ENCODE data around the gene DAZAP1. TPM values are rescaled to one million over a fixed set of nuclear protein-coding genes. Genes with fewer than 3 reads are reported as not detected.

Gene DAZAP1
- total RNA-seq, 4 donors from 2014 or later = 45.3 to 75.4 (median 64.0) TPM

GRCh38 chr19:1389033-1389940 lies 18.1 kb upstream of the DAZAP1 start:
- H3K27me3 ChIP-seq = no peaks in the 10 kb centered on the region

GRCh38 chr19:1390890-1391423 lies 16.4 kb upstream of the DAZAP1 start:
- whole genome bisulfite sequencing, 2 donors (ENCODE audit: low coverage in 1 of 2) = 80% methylated on average over 2 to 12 of the region's 42 CpGs
- Histone ChIP-seq H3K27me3 (no peaks in the 10 kb centered on the region), H3K9me3 (no peaks in the 10 kb centered on the region), H3K36me3 (peaks cover 0 to 100% of the 10 kb centered on the region in 2 donors), H3K4me1 (peaks cover 0 to 39% (median 2%) of the 10 kb centered on the region in 3 donors), H3K27ac (no peak overlapping the region), H3K4me3 (no peak overlapping the region)
- TF ChIP-seq CTCF (IDR thresholded peaks at IDR 0.05) = no peak
- TF ChIP-seq POLR2A (IDR thresholded peaks at IDR 0.05) = no peak
- no peak for TF ChIP-seq POLR2AphosphoS5 (IDR thresholded peaks at IDR 0.05)
- no peak for TF ChIP-seq EP300 (IDR thresholded peaks at IDR 0.05)
- ATAC-seq = no peak

More at GRCh38 chr19:1389033-1389940, 18.1 kb upstream of the DAZAP1 start:
- 79 to 90% methylated on average over 15 to 34 of the region's 39 CpGs for WGBS, 2 donors (ENCODE audit: low coverage in 1 of 2)
- no peak for ATAC-seq
- H3K4me3 ChIP-seq = no peak overlapping the region
- peaks cover 0 to 39% (median 12%) of the 10 kb centered on the region in 3 donors for H3K4me1 ChIP-seq
- TF ChIP-seq POLR2AphosphoS5 (IDR thresholded peaks at IDR 0.05) = no peak
- no peak for TF ChIP-seq CTCF (IDR thresholded peaks at IDR 0.05)
- TF ChIP-seq EP300 (IDR thresholded peaks at IDR 0.05) = no peak
- no peak for TF ChIP-seq POLR2A (IDR thresholded peaks at IDR 0.05)
- H3K9me3 ChIP-seq = no peaks in the 10 kb centered on the region
- no peak overlapping the region for H3K27ac ChIP-seq
- H3K36me3 ChIP-seq = peaks cover 0 to 86% of the 10 kb centered on the region in 2 donors

- H3K36me3 ChIP-seq = peaks cover 0 to 85% of the 10 kb centered on the region in 2 donors
- no peak for TF ChIP-seq CTCF (IDR thresholded peaks at IDR 0.05)
- no peak for TF ChIP-seq EP300 (IDR thresholded peaks at IDR 0.05)
- TF ChIP-seq POLR2AphosphoS5 (IDR thresholded peaks at IDR 0.05) = no peak
- TF ChIP-seq POLR2A (IDR thresholded peaks at IDR 0.05) = no peak
- H3K4me1 ChIP-seq = peaks cover 0 to 32% (median 9%) of the 10 kb centered on the region in 3 donors
- no peak for ATAC-seq
- WGBS, 2 donors (ENCODE audit: low coverage in 1 of 2) = 93 to 96% methylated on average over 13 of the region's 15 CpGs
- H3K27ac ChIP-seq = no peak overlapping the region
- H3K9me3 ChIP-seq = no peaks in the 10 kb centered on the region
- H3K4me3 ChIP-seq = no peak overlapping the region
- no peaks in the 10 kb centered on the region for H3K27me3 ChIP-seq
Measured at GRCh38 chr19:1392407-1392806, 15.0 kb upstream of the DAZAP1 start.

DNA sequence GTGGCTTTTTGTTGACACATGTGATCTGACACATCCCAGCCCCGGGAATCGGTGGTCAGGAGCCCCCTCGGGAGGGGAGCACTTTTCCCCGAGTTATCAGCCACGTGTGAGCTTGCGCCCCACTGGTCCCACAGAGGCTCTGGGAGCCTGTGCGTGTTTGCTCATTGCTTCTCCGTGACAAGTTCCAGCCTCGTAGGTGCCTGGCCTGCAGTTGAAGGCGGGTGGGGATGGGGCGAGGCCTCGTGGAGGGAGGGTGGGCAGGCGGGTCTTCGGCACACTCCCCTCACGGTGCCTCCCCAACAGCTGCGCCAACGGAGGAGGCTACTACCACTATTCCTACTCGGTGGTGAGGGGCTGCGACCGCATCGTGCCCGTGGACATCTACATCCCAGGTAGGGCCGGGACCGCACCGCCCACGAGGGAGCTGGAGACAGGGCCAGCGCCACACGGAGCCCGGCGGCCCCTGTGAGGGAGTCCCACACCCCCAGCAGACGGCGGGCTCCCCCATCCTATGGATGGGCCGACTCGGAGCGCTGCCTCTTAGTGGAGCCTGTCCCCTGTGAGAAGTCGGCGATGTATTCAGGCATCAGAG lies 14.4 kb upstream of the DAZAP1 start:
- Histone ChIP-seq H3K9me3 (no peaks in the 10 kb centered on the region), H3K27me3 (no peaks in the 10 kb centered on the region), H3K4me1 (peaks cover 0 to 26% (median 9%) of the 10 kb centered on the region in 3 donors), H3K36me3 (peaks cover 0 to 79% of the 10 kb centered on the region in 2 donors), H3K4me3 (no peak overlapping the region), H3K27ac (no peak overlapping the region)
- TF ChIP-seq CTCF (IDR thresholded peaks at IDR 0.05) (no peak), POLR2AphosphoS5 (IDR thresholded peaks at IDR 0.05) (no peak), POLR2A (IDR thresholded peaks at IDR 0.05) (no peak), EP300 (IDR thresholded peaks at IDR 0.05) (no peak)
- no peak for ATAC-seq
- WGBS, 2 donors (ENCODE audit: low coverage in 1 of 2) = no CpG with 5 or more reads among the region's 37 CpGs

All from gastroesophageal sphincter (tissue), 4 donors.